BE2C (cell line): ENCODE results near the gene NNMT.

Experiments
- DNase-seq: peaks from one replicate; pipeline ENCODE4 v3.0.0-alpha.2; 2020
- H3K27me3 ChIP-seq: fragments of 250-450 bp; sonication (Bioruptor Pico); 2 replicates; pipeline ENCODE4 v1.5.1; 2020; ENCODE audit warnings: mild to moderate bottlenecking
- H3K36me3 ChIP-seq: fragments of 250-450 bp; sonication (Bioruptor Pico); 2 replicates; pipeline ENCODE4 v1.5.1; 2020; ENCODE audit warnings: mild to moderate bottlenecking
- H3K4me1 ChIP-seq: fragments of 250-450 bp; sonication (Bioruptor Pico); 2 replicates; pipeline ENCODE4 v1.5.1; 2020
- H3K4me3 ChIP-seq: 2 replicates; pipeline ENCODE4 v1.5.1; 2011; ENCODE audit warnings: low read depth, low read length
- H3K9me3 ChIP-seq: fragments of 250-450 bp; sonication (Bioruptor Pico); 2 replicates; pipeline ENCODE4 v1.5.1; 2020
- TF ChIP-seq, protein P1 (sequence below): IDR thresholded peaks from 2 replicates; pipeline ENCODE4 v1.5.1; 2012; ENCODE audit warnings: mild to moderate bottlenecking, low read depth, low read length

NNMT gene

DNA sequence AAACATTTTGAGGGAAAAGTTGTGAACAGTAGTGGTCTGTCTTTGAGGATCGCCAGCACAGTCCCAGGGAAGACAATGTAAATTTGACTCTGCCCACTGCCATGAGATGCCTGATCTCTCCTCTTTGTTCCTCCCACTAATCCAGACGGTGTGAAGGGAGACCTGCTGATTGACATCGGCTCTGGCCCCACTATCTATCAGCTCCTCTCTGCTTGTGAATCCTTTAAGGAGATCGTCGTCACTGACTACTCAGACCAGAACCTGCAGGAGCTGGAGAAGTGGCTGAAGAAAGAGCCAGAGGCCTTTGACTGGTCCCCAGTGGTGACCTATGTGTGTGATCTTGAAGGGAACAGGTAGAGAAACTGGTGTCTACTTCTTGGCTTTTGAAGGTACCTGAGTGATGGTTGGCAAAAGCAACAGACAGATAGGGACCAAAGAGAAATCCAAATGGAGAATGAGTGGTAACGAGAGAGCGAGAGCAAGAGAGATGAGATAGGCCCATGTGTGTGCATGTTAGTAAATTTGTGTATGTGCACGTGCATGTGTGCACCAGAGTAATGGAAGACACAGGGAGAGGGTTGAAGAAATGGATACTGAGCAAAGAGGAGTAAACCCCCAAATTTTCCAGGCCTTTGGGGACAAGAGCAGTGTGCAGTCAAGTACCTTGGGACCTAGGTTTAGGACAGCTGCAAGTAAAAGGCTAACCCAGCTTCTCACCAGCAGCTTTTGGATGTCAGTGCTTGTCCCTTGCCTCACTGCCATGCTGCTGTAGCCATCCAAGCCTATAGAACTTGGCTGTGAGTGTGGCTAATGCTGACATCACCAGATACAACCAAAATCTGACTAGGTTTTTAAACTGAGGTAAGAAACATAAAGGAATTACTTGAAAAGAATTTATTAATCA lies 1.9 kb downstream of the NNMT start:
- H3K4me3 ChIP-seq: no peak overlapping the region
- H3K36me3 ChIP-seq: no peaks in the 10 kb centered on the region
- TF ChIP-seq, protein P1, sequence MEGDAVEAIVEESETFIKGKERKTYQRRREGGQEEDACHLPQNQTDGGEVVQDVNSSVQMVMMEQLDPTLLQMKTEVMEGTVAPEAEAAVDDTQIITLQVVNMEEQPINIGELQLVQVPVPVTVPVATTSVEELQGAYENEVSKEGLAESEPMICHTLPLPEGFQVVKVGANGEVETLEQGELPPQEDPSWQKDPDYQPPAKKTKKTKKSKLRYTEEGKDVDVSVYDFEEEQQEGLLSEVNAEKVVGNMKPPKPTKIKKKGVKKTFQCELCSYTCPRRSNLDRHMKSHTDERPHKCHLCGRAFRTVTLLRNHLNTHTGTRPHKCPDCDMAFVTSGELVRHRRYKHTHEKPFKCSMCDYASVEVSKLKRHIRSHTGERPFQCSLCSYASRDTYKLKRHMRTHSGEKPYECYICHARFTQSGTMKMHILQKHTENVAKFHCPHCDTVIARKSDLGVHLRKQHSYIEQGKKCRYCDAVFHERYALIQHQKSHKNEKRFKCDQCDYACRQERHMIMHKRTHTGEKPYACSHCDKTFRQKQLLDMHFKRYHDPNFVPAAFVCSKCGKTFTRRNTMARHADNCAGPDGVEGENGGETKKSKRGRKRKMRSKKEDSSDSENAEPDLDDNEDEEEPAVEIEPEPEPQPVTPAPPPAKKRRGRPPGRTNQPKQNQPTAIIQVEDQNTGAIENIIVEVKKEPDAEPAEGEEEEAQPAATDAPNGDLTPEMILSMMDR: no peak
- 0 out of 2 replicates have a peak, but pooled peaks cover 8% of the 10 kb centered on the region for H3K27me3 ChIP-seq
- H3K9me3 ChIP-seq: no peaks in the 10 kb centered on the region
- DNase-seq: no peak
- no peaks in the 10 kb centered on the region for H3K4me1 ChIP-seq

DNA sequence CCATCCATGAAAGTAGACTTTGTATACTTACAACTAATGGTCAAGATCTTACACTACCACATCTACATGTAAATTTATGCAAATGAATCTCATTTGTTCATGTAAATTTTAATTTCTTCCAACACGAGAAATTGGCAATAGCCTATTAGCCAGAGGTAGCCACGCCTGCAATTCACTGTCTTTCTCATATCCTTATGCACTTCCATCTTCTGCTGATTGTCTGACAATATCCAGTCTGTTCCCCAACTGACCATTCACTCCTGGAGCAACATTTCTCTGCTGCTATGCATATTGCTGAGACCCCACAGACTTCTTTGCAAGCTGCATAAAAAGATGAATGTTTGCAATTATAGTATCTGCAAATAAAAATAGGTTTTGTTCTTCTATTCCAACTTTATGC lies 2.5 kb downstream of the NNMT start:
- H3K36me3 ChIP-seq: no peaks in the 10 kb centered on the region
- H3K4me1 ChIP-seq: no peaks in the 10 kb centered on the region
- no peak overlapping the region for H3K4me3 ChIP-seq
- H3K9me3 ChIP-seq: no peaks in the 10 kb centered on the region
- no peak for DNase-seq
- TF ChIP-seq, protein P1: no peak
- peaks cover 6% of the 10 kb centered on the region; the same call in 1 of the 2 replicates for H3K27me3 ChIP-seq

DNA sequence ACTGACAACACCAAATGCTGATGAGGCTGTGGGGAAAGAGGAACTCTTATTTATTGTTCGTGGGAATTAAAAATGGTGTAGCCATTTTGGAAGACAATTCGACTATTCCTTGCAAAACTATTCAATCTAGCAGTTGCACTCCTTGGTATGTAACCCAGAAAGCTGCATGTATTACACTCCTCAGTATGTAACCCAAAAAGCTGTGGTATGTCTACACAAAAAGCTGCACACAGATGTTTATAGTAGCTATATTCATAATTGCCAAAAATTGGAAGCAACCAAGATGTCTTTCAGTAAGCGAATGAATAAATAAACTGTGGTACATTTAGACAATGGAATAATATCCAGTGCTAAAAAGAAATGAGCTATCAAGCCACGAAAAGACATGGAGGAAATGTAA lies 4.9 kb downstream of the NNMT start:
- DNase-seq: no peak
- Histone ChIP-seq H3K9me3 (no peaks in the 10 kb centered on the region), H3K36me3 (no peaks in the 10 kb centered on the region), H3K4me3 (no peak overlapping the region), H3K4me1 (no peaks in the 10 kb centered on the region), H3K27me3 (peaks cover 6% of the 10 kb centered on the region; the same call in 1 of the 2 replicates)
- TF ChIP-seq, protein P1: no peak

DNA sequence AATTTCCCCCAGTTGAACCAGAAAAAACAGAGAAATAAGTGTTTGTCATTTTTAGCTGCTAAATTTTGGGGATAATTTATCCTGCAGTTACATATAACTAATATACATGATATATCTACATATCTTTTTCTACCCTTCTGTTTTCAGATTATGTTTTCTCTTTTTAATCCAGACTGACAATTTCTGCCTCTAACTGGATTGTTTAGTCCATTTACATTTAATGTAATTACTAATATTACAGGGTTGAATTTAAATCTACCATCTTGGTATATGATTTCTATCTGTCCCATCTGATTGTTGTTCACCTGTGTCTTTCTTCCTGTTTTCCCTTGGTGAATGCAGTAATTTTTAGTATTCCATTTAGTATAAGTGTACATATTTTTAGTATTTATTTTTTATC lies 5.7 kb downstream of the NNMT start:
- no peak for DNase-seq
- no peaks in the 10 kb centered on the region for H3K36me3 ChIP-seq
- no peaks in the 10 kb centered on the region for H3K9me3 ChIP-seq
- no peaks in the 10 kb centered on the region for H3K4me1 ChIP-seq
- TF ChIP-seq, protein P1: no peak
- no peak overlapping the region for H3K4me3 ChIP-seq
- H3K27me3 ChIP-seq: peaks cover 8% of the 10 kb centered on the region

DNA sequence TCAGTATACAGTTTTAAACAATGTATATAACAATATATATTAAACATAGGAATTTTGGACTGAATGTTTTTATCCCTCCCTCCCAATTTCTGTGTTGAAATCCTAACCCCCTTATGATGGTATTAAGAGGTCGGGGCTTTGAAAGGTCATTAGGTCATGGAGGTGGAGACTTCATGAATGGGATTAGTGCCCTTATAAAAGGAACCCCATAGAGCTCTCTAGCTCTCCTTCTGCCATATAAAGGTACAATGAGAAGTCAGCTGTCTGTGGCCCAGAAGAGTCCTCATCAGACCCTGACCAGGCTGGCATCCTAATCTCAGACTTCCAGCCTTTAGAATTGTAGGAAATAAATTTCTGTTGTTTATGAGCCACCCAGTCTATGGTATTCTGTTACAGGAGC lies 6.5 kb downstream of the NNMT start:
- H3K27me3 ChIP-seq: peaks cover 16% of the 10 kb centered on the region

DNA sequence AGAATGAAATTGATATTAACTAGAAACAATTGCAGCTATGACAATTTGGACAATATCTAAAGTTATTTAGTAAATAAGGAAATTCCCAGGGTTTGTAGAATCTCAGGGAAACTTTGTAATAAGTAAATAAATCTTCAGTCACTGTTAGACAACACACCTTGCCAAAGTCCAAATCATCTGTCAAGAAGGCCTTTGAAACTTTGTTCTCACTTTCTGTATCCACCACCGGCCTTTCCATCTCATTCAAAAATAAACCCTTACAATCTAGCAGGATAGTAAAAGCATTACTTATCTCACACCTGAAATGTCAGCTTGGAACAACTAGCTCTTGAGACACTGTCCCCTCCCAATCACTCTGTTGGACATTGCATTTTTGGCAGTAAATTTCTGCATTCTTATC lies 7.9 kb downstream of the NNMT start:
- H3K4me1 ChIP-seq: no peaks in the 10 kb centered on the region
- peaks cover 30% of the 10 kb centered on the region for H3K27me3 ChIP-seq
- no peak overlapping the region for H3K4me3 ChIP-seq
- no peaks in the 10 kb centered on the region for H3K36me3 ChIP-seq
- H3K9me3 ChIP-seq: no peaks in the 10 kb centered on the region
- no peak for DNase-seq
- TF ChIP-seq, protein P1: no peak

More for the DNA sequence above, 6.5 kb downstream of the NNMT start:
- no peak overlapping the region for H3K4me3 ChIP-seq
- H3K9me3 ChIP-seq: no peaks in the 10 kb centered on the region
- no peak for DNase-seq
- no peaks in the 10 kb centered on the region for H3K36me3 ChIP-seq
- TF ChIP-seq, protein P1: no peak
- no peaks in the 10 kb centered on the region for H3K4me1 ChIP-seq
